SU-DHL-6 (cell line): ENCODE data around the gene GLYR1.

Experiments used
- H2AFZ ChIP-seq: fragments of 200-600 bp; sonication (generic); 2 replicates; pipeline ENCODE4 v1.6.1; 2014; ENCODE audit warnings: low read depth, mild to moderate bottlenecking, moderate library complexity, mixed read lengths, antibody characterized with exemption, low read length; ENCODE audit not compliant: severe bottlenecking
- H3F3A ChIP-seq: fragments of 200-600 bp; shearing (Covaris generic); 2 replicates; pipeline ENCODE4 v1.6.0; 2016; ENCODE audit warnings: antibody characterized with exemption, mild to moderate bottlenecking; ENCODE audit not compliant: insufficient read depth
- H3K27ac ChIP-seq: fragments of 200-600 bp; sonication (generic); 2 replicates; pipeline ENCODE4 v1.5.1; 2016; ENCODE audit warnings: low read depth, mild to moderate bottlenecking, low read length, moderate library complexity, mixed read lengths
- H3K27me3 ChIP-seq: fragments of 200-600 bp; sonication (generic), shearing (Covaris generic); 2 replicates; pipeline ENCODE4 v1.6.0; 2014; ENCODE audit warnings: mild to moderate bottlenecking, low read length
- H3K36me3 ChIP-seq: fragments of 200-600 bp; sonication (generic); 2 replicates; pipeline ENCODE4 v1.6.1; 2014; ENCODE audit warnings: mild to moderate bottlenecking, low read length, mixed read lengths
- H3K4me2 ChIP-seq: fragments of 300-600, 200-600 bp; shearing (Covaris generic), sonication (generic); 2 replicates; pipeline ENCODE4 v1.6.0; 2014; ENCODE audit warnings: low read length, low read depth, mild to moderate bottlenecking; ENCODE audit not compliant: poor library complexity, severe bottlenecking
- H3K4me3 ChIP-seq: fragments of 200-600 bp; sonication (generic); 2 replicates; pipeline ENCODE4 v1.5.1; 2014; ENCODE audit warnings: antibody characterized with exemption, low read length, mild to moderate bottlenecking, mixed read lengths; ENCODE audit not compliant: insufficient read depth, poor library complexity, severe bottlenecking
- H3K79me2 ChIP-seq: fragments of 200-600 bp; sonication (generic); 2 replicates; pipeline ENCODE4 v1.6.1; 2014; ENCODE audit warnings: mild to moderate bottlenecking, low read length, moderate library complexity; ENCODE audit not compliant: insufficient read depth
- H3K9ac ChIP-seq: fragments of 200-600 bp; sonication (generic); 2 replicates; pipeline ENCODE4 v1.7.0; 2014; ENCODE audit warnings: mild to moderate bottlenecking, low read length
- H3K9me2 ChIP-seq: fragments of 200-600 bp; sonication (generic); replicated peaks from 2 replicates; pipeline ENCODE4 v1.6.1; 2014; ENCODE audit warnings: low read length; ENCODE audit not compliant: insufficient read depth
- H3K9me3 ChIP-seq: fragments of 200-600 bp; sonication (generic); 2 replicates; pipeline ENCODE4 v1.6.1; 2014; ENCODE audit warnings: low read length, mixed read lengths; ENCODE audit not compliant: insufficient read depth
- H4K20me1 ChIP-seq: fragments of 200-600 bp; sonication (generic); 2 replicates; pipeline ENCODE4 v1.6.1; 2014; ENCODE audit warnings: low read depth, mild to moderate bottlenecking, antibody characterized with exemption, low read length, moderate library complexity, mixed read lengths
- CTCF ChIP-seq: fragments of 200-600 bp; sonication (generic); IDR thresholded peaks from one replicate; pipeline ENCODE4 v1.5.1; 2017; ENCODE audit warnings: antibody characterized with exemption, mild to moderate bottlenecking, low read length, moderate library complexity; ENCODE audit not compliant: insufficient read depth, poor library complexity, severe bottlenecking
- EZH2phosphoT487 ChIP-seq: fragments of 200-600 bp; sonication (generic), shearing (Covaris generic); conservative IDR thresholded peaks from 2 replicates; pipeline ENCODE4 v1.6.1; 2018; ENCODE audit warnings: mild to moderate bottlenecking, antibody characterized with exemption, low read length, moderate library complexity, mixed read lengths

GLYR1 gene

DNA sequence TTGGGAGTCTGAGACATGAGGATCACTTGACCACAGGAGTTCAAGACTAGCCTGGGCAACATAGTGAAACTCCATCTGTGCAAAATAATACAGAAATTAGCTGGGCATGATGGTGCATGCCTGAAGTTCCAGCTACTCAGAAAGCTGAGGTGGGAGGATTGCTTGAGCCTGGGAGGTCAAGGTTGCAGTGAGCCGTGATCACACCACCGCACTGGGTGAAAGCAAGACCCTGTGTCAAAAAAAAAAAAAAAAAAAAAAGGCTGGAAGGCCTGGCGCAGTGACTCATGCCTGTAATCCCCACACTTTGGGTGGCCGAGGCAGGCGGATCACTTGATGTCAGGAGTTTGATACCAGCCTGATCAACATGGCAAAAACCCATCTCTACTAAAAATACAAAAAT is 8.3 kb upstream of the GLYR1 start:
- Histone ChIP-seq H3K27me3 (no peaks in the 10 kb centered on the region), H3K36me3 (0 out of 2 replicates have a peak, but pooled peaks cover 3% of the 10 kb centered on the region), H3K79me2 (peaks cover 31% of the 10 kb centered on the region), H3K4me2 (no peak overlapping the region), H3K4me3 (no peak overlapping the region), H3K9me2 (no peaks in the 10 kb centered on the region), H3K9me3 (no peaks in the 10 kb centered on the region), H4K20me1 (no peaks in the 10 kb centered on the region), H3K27ac (no peak overlapping the region), H3K9ac (no peak overlapping the region), H3F3A (peaks cover 6% of the 10 kb centered on the region), H2AFZ (no peak overlapping the region)
- no peak for TF ChIP-seq EZH2phosphoT487

DNA sequence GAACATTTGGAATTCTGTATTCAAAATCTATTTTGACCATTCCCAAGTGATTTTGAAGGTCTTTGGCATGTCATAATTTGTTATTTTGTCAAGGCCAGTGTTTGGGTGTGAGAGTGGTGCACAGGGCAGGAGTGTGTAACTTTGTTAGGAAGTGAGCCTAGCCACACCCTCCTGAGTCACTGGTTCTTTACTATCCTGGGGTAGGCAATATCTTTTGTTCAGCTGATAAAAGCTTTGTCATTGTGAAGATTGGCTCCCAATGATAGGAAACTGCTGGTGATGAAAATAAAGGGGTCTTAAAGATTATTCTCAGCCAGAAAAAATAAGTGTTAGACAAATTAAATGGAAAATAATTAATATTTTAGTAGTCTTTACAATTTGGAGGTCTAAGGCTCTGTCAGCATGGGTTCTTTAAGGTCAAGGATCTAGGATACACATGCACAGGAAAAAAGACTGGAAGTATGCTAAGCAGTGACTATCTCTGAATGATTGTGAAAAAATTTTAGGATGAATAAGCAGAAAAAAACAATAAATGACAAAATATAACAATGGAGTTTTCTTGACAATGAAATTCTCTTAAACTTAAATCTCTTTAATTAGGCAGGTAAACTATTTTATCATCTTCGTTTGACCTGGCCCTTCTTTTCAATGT is 5.3 kb upstream of the GLYR1 start:
- no peak overlapping the region for H3K27ac ChIP-seq
- peaks cover 6% of the 10 kb centered on the region for H3F3A ChIP-seq
- H3K4me2 ChIP-seq = no peak overlapping the region
- H3K79me2 ChIP-seq = peaks cover 60% of the 10 kb centered on the region
- no peak overlapping the region for H2AFZ ChIP-seq
- H3K9me3 ChIP-seq = no peaks in the 10 kb centered on the region
- H3K4me3 ChIP-seq = no peak overlapping the region
- no peaks in the 10 kb centered on the region for H4K20me1 ChIP-seq
- H3K27me3 ChIP-seq = no peaks in the 10 kb centered on the region
- 0 out of 2 replicates have a peak, but pooled peaks cover 1% of the 10 kb centered on the region for H3K36me3 ChIP-seq
- TF ChIP-seq EZH2phosphoT487 (no peak), CTCF (no peak)
- no peak overlapping the region for H3K9ac ChIP-seq
- H3K9me2 ChIP-seq = no peaks in the 10 kb centered on the region

DNA sequence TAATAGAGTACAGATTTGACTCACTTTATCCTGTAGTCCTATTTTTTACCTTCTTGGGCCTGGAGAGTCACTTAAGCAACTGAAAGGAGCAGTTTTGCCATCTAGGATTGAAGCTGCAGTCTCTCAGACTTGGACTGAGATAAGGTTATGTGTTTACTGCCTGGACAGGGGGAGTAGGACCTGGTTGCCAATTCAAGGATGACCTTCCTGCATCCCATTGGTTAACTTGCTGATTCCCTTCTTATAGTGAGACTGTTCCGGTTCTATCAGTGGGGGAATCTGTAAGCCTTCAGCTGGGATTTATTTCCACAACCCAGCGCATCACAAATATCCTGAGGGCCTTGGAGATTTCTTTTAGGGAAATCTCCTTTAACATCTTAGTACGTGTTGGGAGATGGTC is 3.1 kb upstream of the GLYR1 start:
- no peak for TF ChIP-seq EZH2phosphoT487
- no peak for TF ChIP-seq CTCF
- Histone ChIP-seq H3K4me2 (peak overlapping the region; percentile 96), H4K20me1 (peaks cover 4% of the 10 kb centered on the region; the same call in 1 of the 2 replicates)

More for the DNA sequence above, 3.1 kb upstream of the GLYR1 start:
- H3K4me3 ChIP-seq = no peak overlapping the region
- H3F3A ChIP-seq = peaks cover 6% of the 10 kb centered on the region
- no peak overlapping the region for H2AFZ ChIP-seq
- no peaks in the 10 kb centered on the region for H3K36me3 ChIP-seq
- H3K9ac ChIP-seq = no peak overlapping the region
- no peaks in the 10 kb centered on the region for H3K9me3 ChIP-seq
- H3K27ac ChIP-seq = no peak overlapping the region
- no peaks in the 10 kb centered on the region for H3K27me3 ChIP-seq
- H3K79me2 ChIP-seq = peaks cover 78% of the 10 kb centered on the region
- no peaks in the 10 kb centered on the region for H3K9me2 ChIP-seq
